ENCODE data around the gene INPP5K.

INPP5K gene

GRCh38 chr17:1492249-1493206 lies 23.9 kb downstream of the INPP5K start, which contains the start of gene MYO1C:
TSS of gene MYO1C (minus strand) at chr17:1492686. CDS start at chr17:1492487, 199 bp downstream.
- TF ChIP-seq CTCF (IDR thresholded peaks at IDR 0.05; ENCODE audit: low read depth, low read length) = no peak
- DNase-seq (ENCODE audit: low read depth, low spot score) = no peak
- in situ Hi-C loops (cut with HindIII; ENCODE audit: low sequenced_read_pairs) = no loop called here
- peak within 1 kb of the TSS; percentile 35 for H3K4me3 ChIP-seq (ENCODE audit: low read depth, low read length)

- in situ Hi-C loops (cut with HindIII; ENCODE audit: low sequenced_read_pairs) = no loop called here
- DNase-seq (ENCODE audit: low read depth, low spot score) = peak; percentile 34
- no peak for TF ChIP-seq CTCF (IDR thresholded peaks at IDR 0.05; ENCODE audit: low read depth, low read length)
- H3K4me3 ChIP-seq (ENCODE audit: low read depth, low read length) = peak overlapping the region; percentile 65
Measured at GRCh38 chr17:1491443-1492248, 24.8 kb downstream of the INPP5K start.

GRCh38 chr17:1490643-1491442 lies 25.6 kb downstream of the INPP5K start:
- in situ Hi-C loops (cut with HindIII; ENCODE audit: low sequenced_read_pairs) = no loop called here
- peak; percentile 31 for DNase-seq (ENCODE audit: low read depth, low spot score)
- peak overlapping the region; percentile 65 for H3K4me3 ChIP-seq (ENCODE audit: low read depth, low read length)
- TF ChIP-seq CTCF (IDR thresholded peaks at IDR 0.05; ENCODE audit: low read depth, low read length) = no peak

GRCh38 chr17:1488826-1489270 lies 27.6 kb downstream of the INPP5K start:
- in situ Hi-C loops (cut with HindIII; ENCODE audit: low sequenced_read_pairs) = no loop called here
- no peak for TF ChIP-seq CTCF (IDR thresholded peaks at IDR 0.05; ENCODE audit: low read depth, low read length)

GRCh38 chr17:1487939-1488825 lies 28.2 kb downstream of the INPP5K start:
- in situ Hi-C loops (cut with HindIII; ENCODE audit: low sequenced_read_pairs) = no loop called here
- no peak for TF ChIP-seq CTCF (IDR thresholded peaks at IDR 0.05; ENCODE audit: low read depth, low read length)
- DNase-seq (ENCODE audit: low read depth, low spot score) = peak; percentile 86
- peak overlapping the region; percentile 33 for H3K4me3 ChIP-seq (ENCODE audit: low read depth, low read length)

More at GRCh38 chr17:1488826-1489270, 27.6 kb downstream of the INPP5K start:
- H3K4me3 ChIP-seq (ENCODE audit: low read depth, low read length) = no peak overlapping the region
- no peak for DNase-seq (ENCODE audit: low read depth, low spot score)

All from astrocyte of the spinal cord (primary cell).